Duodenal mucosa (tissue), 2 donors: Measurements from ENCODE around the gene DNAJC6.

Experiments
- H3K27ac ChIP-seq: one replicate; pipeline ENCODE4 v1.7.0; 2013; ENCODE audit warnings: low read depth, low read length
- H3K27me3 ChIP-seq, 2 donors: one replicate each; pipeline ENCODE4 v1.7.0; 2013; ENCODE audit warnings: low read length in 2 of 2, control low read depth in 1 of 2; ENCODE audit not compliant: insufficient read depth in 2 of 2, control insufficient read depth in 1 of 2
- H3K36me3 ChIP-seq, 2 donors: one replicate each; pipeline ENCODE4 v1.7.0; 2013; ENCODE audit warnings: low read length in 2 of 2, control low read depth in 1 of 2; ENCODE audit not compliant: insufficient read depth in 2 of 2, control insufficient read depth in 1 of 2
- H3K4me1 ChIP-seq, 2 donors: one replicate each; pipeline ENCODE4 v1.7.0; 2013; ENCODE audit warnings: low read length in 2 of 2, control low read depth in 1 of 2; ENCODE audit not compliant: insufficient read depth in 2 of 2, control insufficient read depth in 1 of 2
- H3K4me3 ChIP-seq, 2 donors: one replicate each; pipeline ENCODE4 v1.7.0; 2013; ENCODE audit warnings: low read length in 2 of 2, low read depth in 1 of 2
- H3K9ac ChIP-seq, 2 donors: one replicate each; pipeline ENCODE4 v1.7.0; 2013; ENCODE audit warnings: low read length in 2 of 2, low read depth in 1 of 2
- H3K9me3 ChIP-seq, 2 donors: one replicate each; pipeline ENCODE4 v1.7.0; 2013; ENCODE audit warnings: low read length in 2 of 2, control low read depth in 1 of 2; ENCODE audit not compliant: control insufficient read depth in 1 of 2

DNAJC6 gene

DNA sequence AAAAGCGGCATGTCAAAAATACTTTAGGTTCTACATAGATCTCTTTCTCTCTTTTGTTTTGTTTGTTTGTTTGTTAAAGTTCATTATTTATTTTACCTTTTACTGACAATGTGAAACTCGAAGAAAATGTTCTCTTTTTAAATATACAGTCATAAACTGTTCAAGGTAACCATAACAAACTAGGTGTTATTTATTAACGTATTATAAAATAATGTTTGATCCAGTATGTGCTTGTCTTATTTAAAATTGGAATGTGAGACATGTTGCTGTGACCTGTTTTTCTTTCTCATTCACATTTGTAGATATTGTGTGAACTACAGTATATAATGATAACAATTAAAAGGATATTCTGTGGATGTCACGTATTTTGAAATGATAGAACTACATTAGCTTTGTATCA is 105.2 kb downstream of the DNAJC6 start:
- no peaks in the 10 kb centered on the region for H3K9me3 ChIP-seq
- H3K9ac ChIP-seq: no peak overlapping the region
- no peak overlapping the region for H3K4me3 ChIP-seq
- no peak overlapping the region for H3K27ac ChIP-seq
- H3K27me3 ChIP-seq: no peaks in the 10 kb centered on the region
- peaks cover 1 to 5% of the 10 kb centered on the region in 2 donors for H3K4me1 ChIP-seq
- no peaks in the 10 kb centered on the region for H3K36me3 ChIP-seq

DNA sequence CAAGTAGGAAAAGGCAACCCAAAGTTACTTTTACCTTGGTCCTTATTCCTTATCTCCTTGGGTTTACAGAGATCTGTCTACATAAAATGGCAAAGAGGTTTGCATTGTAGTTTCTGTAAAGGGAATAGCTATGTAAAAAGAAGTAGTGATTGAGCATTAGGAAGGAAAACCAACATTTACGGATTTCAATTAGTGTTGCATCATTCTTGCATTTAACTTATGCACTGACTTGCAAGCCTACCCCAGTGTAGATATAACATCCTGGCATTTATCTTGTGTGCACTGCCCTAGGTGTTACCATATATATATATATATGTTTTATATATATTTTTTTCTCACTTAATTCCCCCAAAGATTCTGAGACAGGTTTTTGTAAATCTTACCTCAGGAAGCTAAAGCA is 107.4 kb downstream of the DNAJC6 start:
- H3K4me3 ChIP-seq: no peak overlapping the region
- peaks cover 4 to 8% of the 10 kb centered on the region in 2 donors for H3K4me1 ChIP-seq
- H3K9ac ChIP-seq: no peak overlapping the region
- H3K27me3 ChIP-seq: no peaks in the 10 kb centered on the region
- no peaks in the 10 kb centered on the region for H3K36me3 ChIP-seq
- no peak overlapping the region for H3K27ac ChIP-seq
- H3K9me3 ChIP-seq: no peaks in the 10 kb centered on the region

DNA sequence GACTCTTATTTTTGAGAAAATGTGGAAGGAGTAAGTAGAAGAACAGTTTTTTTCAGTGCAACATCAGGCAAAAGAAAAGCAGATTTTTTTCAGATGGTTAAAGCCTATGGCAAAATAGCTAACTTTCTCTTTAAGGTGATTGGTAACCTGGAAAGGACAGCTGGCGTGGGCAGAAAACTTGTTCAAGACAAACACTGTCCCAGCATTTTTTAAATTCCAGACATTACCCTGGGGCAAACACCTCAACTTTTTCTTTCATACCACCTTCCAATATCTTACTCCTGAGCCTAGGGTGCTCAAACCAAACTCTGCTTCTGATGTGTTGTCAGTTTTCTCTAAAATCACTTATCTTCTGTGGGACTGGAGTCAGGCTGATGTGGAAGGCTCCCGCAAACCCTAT is 108.4 kb downstream of the DNAJC6 start:
- Histone ChIP-seq H3K9ac (no peak overlapping the region), H3K4me1 (peaks cover 14 to 17% of the 10 kb centered on the region in 2 donors), H3K9me3 (no peaks in the 10 kb centered on the region), H3K27ac (no peak overlapping the region), H3K27me3 (no peaks in the 10 kb centered on the region), H3K36me3 (no peaks in the 10 kb centered on the region), H3K4me3 (no peak overlapping the region)

DNA sequence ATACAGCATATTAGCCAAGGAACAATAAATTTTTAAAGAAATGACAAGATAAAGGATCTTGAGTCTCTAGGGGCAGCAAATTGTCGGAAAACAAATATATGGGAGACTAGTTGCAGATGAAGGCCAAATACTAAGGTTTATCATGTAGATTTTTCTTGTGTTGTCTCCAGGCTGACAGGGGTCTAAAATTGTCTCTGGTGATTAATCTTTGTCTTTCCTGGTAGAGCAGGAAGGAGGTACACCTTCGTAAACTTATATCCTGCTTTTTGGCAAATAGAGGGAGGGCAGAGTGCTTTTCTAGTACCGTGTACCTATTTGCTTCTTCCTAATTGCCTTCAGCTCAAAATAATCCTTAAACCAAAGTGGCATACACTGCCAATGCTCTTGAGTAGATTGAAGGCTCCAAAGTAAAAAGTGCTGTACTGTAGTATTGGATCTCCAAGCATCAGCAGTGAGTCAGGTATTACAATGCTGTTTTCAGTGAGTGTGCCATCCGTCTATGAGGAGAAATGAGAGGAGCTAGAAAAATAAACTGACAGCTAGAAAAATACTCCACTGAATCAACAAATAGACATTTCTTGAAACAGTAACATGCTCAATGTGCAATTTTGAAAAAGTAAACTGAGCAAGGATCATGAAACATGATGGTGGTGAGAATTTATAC is 109.3 kb downstream of the DNAJC6 start:
- Histone ChIP-seq H3K9me3 (no peaks in the 10 kb centered on the region), H3K9ac (no peak overlapping the region), H3K27ac (no peak overlapping the region), H3K27me3 (no peaks in the 10 kb centered on the region), H3K4me3 (no peak overlapping the region), H3K36me3 (no peaks in the 10 kb centered on the region), H3K4me1 (peaks cover 17 to 25% of the 10 kb centered on the region in 2 donors)

DNA sequence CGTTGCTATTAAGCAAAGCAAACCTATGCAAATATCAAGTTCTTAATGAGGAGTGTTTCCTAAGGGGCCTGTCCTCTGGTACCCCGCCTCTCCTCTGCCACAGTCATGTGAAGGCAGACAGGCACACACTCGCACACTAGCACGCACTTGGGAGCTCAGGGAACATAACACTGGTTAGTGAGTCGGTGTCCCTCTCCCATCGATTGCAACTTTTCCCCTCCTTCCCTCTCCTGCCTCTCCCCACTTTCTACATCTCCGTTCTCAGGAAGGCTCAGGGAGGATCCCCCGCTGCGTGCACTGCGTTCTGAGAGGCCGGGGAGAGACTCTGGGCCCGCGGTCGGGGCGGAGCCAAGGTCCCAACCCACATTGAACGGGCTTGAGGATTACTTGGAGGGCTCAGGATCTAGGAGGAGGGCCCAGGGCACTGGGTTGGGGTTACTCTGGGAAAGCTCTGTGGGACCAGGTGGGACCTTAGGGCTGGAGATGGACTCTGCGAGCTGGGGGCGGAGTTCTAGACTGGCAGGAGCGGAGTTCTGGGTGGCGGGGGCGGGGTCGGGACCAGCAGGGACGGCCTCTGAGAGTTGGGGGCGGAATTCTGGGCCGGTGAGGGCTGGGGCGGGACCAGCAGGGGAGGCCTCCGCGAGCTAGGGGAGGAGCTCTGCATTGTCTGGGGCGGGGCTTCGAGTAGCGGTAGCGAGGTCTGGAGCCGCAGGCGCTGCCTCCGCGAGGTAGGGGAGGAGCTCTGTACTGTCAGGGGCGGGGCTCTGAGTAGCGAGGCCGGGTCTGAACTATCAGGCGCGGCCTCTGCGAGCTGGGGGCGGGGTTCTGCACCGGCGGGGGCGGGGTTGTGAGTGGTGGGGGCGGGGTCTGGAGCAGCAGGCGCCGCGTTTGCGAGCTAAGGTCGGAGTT is 110.6 kb downstream of the DNAJC6 start:
- Histone ChIP-seq H3K27me3 (no peaks in the 10 kb centered on the region), H3K4me1 (peaks cover 17 to 25% of the 10 kb centered on the region in 2 donors), H3K9ac (peak overlapping the region; percentile 86 to 87), H3K36me3 (no peaks in the 10 kb centered on the region), H3K4me3 (peak overlapping the region; percentile 81 to 92), H3K9me3 (no peaks in the 10 kb centered on the region), H3K27ac (peak overlapping the region; percentile 90)

DNA sequence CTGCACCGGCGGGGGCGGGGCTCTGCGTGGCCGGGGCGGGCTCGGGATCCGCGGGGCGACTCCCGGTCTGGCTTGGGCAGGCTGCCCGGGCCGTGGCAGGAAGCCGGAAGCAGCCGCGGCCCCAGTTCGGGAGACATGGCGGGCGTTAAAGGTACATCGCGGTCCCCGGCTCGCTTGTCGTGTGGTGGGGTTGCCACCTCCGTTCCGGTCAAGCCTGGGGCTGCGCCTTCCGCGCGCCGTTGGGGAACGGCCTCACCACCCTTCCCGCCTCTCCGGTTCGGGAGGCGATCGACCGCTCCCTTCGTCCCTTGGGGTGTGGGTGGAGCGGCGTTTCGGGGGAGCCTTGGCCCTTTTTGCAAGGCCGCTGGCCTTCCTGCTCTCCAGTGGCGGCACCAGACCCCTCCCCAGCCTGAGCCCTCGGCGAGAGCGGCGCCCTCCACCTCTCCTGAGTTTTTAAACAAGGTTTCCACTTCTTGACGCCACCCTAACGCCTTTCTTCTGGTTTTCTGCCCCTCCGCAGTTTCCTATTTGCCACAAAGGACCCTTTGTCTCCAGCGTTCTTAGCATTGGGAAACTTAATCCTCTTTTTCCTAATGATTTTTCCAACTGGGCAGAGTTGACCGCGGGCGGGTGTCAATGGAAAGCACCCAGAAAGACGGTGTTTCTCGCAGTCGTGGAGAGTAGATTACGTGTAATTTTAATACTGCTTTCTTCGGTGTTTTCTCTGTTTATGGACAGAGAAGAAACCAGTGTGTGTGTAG is 111.4 kb downstream of the DNAJC6 start, which contains the start of the genes LEPR and LEPROT:
Gene LEPR (plus strand): TSS at position 79 of the 761 bp plus-strand sequence. CDS start 144,898 bp downstream, outside the sequence.
Gene LEPROT (plus strand): TSS at position 79 of the 761 bp plus-strand sequence. CDS start 57 bp downstream, at position 136.
- peaks cover 17 to 25% of the 10 kb centered on the region in 2 donors for H3K4me1 ChIP-seq
- H3K27me3 ChIP-seq: no peaks in the 10 kb centered on the region
- peak within 1 kb of the TSS; percentile 88 to 91 for H3K9ac ChIP-seq
- H3K4me3 ChIP-seq: peak within 1 kb of the TSS; percentile 85 to 97
- H3K9me3 ChIP-seq: no peaks in the 10 kb centered on the region
- peaks cover 4 to 8% of the 10 kb centered on the region in 2 donors for H3K36me3 ChIP-seq
- peak within 1 kb of the TSS; percentile 92 for H3K27ac ChIP-seq

DNA sequence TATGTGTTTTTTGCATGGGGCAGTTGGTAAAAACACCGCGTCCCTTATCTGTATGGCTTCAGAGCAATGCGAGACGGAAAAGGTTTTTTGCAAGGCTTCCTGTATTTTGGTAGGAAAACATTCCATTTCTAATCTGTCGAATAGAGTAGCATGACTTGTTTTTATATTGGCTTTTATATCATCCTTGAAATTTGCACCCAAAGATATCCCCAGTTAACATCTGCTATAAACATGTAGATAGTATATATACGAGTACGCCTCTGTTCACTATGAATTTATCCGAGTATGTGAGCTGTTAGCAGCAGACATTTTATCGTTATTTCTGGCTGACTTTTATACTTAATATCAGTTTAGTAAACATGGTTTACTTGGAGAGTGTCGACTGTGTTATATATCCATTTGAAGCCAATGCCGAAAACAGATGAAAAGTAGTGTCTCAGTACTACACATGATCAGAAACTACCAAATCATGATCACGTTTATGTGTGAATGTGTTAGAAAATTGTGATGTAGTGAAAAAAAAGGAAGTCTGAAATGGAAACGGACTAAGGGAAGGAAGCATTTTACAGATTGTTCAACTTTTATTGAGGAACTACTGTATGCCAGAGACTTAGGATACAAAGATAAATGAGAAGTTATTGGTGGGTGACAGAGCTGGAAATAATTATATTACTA is 112.1 kb downstream of the DNAJC6 start:
- Histone ChIP-seq H3K36me3 (peaks cover 11 to 15% of the 10 kb centered on the region in 2 donors), H3K27me3 (no peaks in the 10 kb centered on the region), H3K9me3 (no peaks in the 10 kb centered on the region), H3K27ac (peak overlapping the region; percentile 92), H3K9ac (peak overlapping the region; percentile 88 to 91), H3K4me3 (peak overlapping the region; percentile 85 to 97), H3K4me1 (peaks cover 17 to 25% of the 10 kb centered on the region in 2 donors)

DNA sequence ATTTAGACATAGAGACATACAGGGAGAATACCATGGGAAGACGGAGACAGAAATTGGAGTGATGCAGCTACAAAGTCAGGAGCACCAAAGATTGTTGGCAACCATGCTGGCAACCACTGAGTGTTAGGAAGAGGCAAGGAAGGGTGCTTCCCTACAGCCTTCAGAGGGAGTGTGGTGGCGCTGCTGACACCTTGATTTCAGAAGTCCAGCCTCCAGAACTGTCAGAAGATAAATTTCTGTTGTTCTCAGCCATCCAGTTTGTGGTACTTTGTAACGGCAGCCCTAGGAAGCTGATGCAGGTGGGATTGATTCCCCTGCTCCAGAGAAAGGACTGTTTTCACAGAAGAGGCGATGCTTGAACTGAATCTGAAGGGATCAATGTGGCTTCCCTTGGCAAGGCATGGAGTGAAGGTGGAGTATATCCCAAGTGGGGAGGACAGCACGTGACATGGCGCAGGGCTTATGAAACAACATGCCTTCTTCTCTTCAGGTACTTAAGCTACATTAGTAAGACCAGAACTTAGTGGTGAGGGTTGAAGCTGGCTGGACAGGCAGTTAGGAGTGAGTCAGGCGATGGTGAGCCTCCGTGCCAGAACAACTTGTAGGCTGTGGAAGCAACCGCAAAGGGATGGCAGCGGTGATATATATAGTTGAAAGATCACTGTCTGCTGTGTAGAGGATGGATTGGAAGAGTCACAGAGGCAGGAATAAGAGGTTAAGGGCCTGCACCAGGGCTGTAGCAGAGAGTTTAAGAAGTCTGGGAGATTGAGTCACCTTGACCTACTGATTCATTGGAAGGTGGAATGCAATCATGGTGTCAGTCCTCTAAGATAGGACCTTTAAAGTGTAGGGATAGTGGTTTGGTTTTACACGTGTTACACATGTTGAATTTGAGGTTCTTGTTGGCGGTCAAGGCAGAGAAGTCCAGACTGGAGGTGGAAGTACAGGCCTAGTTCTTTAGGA is 113.2 kb downstream of the DNAJC6 start:
- Histone ChIP-seq H3K27me3 (no peaks in the 10 kb centered on the region), H3K9ac (no peak overlapping the region), H3K27ac (no peak overlapping the region), H3K4me3 (peak overlapping the region in 1 of 2 donors; percentile 97), H3K4me1 (peaks cover 17 to 25% of the 10 kb centered on the region in 2 donors), H3K36me3 (peaks cover 13 to 23% of the 10 kb centered on the region in 2 donors), H3K9me3 (no peaks in the 10 kb centered on the region)
